Bone marrow (tissue), 2 donors: Measurements from ENCODE around the gene SLFN12.
"Not testable (repeated sequence)": the region's sequence is repeated elsewhere in the genome, so short reads cannot be mapped to it uniquely, and the experiment has no call there.

Experiments used
- DNase-seq, 2 donors: peaks; one replicate each; lab custom pipeline; 2025; lab: John Stamatoyannopoulos, UW

Gene SLFN12

GRCh38 chr17:35414247-35414646 lies 18.1 kb downstream of the SLFN12 start:
- no peak for DNase-seq

- no peak for DNase-seq
These were observed 24.8 kb downstream of the SLFN12 start for GRCh38 chr17:35407531-35407930.

- DNase-seq = no peak
These were observed 25.7 kb downstream of the SLFN12 start for GRCh38 chr17:35406568-35406967.

DNA sequence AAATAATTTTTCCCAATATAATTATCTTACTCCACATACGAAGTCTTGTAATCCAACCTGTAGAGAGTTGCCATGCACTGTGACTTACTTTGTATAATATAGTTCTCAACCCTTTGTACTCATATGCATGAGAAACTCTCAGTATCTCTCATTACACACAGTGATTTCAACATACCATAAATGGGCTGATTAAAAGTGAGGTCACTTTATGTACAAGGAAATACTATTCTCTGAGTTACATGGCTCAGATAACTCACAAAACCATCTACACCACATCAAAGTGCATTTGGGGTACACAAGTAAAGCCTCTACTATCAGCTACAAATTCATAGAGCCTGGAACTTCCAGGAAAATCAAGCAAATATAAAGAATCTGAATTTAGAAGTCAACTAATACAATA lies 27.9 kb downstream of the SLFN12 start:
- no peak for DNase-seq

DNA sequence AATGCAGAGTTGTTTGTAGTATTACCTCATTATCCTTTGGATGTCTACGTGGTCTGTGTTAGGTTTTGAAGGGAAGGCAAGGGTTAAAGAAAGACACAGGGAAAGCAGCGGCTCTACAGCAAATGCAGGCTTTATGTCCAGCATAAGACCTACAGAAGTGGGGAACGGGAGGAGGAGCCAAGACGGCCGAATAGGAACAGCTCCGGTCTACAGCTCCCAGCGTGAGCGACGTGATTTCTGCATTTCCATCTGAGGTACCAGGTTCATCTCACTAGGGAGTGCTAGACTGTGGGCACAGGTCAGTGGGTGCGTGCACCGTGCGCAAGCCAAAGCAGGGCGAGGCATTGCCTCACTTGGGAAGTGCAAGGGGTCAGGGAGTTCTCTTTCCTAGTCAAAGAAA lies 38.5 kb downstream of the SLFN12 start:
- DNase-seq = not testable (repeated sequence)

- DNase-seq = no peak
These were observed 41.6 kb downstream of the SLFN12 start for GRCh38 chr17:35390663-35391062.

DNA sequence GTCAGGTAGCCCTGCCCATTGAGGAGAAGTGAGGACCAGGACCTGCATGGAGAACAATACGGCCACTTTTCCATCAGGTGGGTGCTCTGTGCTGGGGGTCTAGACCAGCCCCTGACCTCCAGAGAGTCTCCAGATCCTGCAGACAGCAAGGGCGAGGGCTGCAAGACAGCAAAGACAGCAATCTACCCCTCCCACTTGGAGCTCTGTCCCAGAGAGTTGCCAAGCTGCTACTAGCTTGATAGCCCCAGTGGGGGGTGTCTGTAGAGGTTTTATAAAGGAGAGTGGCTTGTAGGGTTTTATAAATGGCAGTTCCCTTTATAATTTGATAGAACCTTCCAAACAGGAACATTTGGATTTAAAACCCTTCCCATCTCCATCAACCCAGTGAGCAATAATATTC lies 42.1 kb downstream of the SLFN12 start:
- no peak for DNase-seq

DNA sequence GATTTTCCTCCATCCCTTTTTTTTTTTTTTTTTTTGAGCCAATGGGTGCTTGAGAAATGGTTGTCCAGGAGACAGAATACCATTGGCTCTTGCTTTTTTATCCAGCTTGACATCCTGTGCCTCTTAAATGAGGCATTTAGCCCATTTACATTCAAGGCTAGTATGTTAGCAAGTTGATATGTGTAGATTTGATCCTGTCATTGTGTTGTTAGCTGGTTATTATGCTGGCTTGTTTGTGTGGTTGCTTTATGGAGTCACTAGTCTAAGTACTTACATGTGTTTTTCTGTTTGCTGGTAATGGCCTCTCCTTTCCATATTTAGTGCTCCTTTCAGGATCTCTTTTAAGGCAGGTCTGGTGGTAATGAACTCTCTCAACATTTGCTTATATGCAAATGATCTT lies 44.8 kb downstream of the SLFN12 start:
- DNase-seq = no peak

DNA sequence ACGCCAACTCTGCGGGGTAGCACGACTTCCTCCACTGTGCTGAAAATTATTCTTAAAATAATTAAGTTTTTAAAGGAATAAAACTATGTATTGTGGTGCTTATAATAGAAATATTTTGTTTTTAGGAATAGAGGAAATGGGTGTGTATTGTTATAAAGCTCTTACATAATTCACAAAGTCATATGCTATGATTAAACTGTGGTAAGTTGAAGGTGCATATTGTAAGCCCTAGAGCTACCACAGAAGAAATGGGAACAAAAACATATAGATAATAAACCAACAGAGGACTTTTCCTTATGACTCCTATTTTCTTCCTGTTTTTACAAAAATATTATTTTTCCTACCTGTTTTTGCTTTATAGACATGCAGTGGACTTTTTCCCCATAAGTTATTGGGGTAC lies 54.6 kb downstream of the SLFN12 start:
- DNase-seq = no peak

- DNase-seq = no peak
These were observed 55.2 kb downstream of the SLFN12 start for GRCh38 chr17:35377068-35377467.

DNA sequence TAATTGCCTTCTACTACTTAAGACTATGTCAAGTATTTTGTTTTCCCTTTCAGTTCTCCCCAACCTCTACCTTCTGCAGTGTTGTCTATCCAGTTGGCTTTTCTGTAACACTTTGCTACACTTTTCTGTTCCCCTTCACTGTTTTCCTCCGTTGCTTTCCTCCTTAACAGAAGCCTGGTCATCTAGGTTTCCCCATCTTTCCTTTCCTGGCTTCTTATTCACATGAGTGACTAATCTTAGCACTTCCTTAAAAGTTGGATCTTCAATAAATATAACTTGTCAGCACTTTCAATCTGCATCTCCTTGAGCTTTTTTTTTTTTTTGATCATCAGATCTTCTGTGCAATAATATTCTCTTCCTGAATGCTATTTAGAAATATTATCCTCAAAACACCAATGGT lies 56.1 kb downstream of the SLFN12 start:
- peak in 1 of 2 donors; percentile 18 for DNase-seq

- DNase-seq = no peak
These were observed 57.4 kb downstream of the SLFN12 start for GRCh38 chr17:35374766-35375344.

DNA sequence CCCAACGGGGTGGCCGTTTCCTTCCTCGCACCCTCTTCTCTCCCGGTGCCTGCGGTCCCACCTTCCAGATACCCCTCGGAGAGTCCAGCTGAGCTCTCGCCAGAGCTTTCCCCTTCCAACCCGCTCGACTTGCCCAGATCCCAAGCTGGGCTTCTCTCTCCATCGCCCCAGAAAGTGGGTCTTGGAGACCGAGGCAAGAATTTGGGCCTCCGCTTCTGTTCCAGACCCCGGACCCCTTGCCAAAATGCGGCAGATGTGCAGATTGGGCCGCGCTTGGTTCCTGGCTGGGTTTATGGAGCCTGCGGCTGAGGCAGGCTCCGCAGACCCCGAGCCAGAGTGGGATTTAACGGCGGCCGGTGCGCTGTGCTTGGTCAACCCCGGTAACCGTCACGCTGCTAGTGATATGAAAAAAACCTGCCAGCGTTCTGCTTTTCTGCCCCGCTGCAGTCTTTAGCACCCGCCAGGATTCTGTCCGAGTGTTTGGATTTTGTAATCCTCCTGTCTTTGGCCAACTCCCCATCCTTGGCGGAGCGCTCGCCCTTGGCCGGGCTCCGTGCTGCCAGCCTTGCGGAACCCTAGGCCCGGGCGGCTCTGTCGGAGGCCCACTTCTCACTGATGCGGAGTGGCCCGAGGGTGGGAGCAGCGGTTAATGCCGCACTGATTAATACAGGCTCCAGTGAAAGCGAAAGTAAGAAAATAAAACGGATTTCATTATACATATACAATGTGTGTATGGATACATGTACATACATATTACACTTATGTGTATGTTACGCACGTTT lies 58.1 kb downstream of the SLFN12 start:
- peak; percentile 18 to 44 for DNase-seq

DNA sequence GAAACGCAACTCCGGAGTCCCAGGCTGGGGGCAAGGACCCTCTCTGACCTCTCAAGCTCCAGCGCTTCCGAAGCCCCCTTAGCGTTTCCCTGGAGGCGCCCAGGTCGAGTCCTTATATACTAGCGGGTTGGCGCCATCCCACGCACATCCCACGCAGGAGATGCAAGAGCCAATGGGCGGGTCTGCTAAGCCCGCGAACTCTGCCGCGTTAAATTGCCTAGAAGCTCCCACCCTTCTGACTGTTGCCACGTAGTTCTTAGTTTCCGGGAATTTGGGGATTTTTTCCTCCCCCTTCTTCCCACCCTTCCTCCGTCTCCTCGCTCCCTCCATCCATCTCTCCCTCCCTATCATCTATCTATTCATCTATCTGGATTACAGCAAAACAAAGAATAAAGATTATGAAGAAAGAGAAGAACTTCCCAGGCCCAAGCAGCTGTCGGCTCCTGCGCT lies 58.7 kb downstream of the SLFN12 start, which contains the start of gene SLFN11:
SLFN11 (minus strand) TSS at position 88 of the 450 bp plus-strand sequence. CDS start 9,814 bp downstream, outside the sequence.
- DNase-seq = peak; percentile 42 to 53

- DNase-seq = no peak
These were observed 59.3 kb downstream of the SLFN12 start for GRCh38 chr17:35372846-35373533.

DNA sequence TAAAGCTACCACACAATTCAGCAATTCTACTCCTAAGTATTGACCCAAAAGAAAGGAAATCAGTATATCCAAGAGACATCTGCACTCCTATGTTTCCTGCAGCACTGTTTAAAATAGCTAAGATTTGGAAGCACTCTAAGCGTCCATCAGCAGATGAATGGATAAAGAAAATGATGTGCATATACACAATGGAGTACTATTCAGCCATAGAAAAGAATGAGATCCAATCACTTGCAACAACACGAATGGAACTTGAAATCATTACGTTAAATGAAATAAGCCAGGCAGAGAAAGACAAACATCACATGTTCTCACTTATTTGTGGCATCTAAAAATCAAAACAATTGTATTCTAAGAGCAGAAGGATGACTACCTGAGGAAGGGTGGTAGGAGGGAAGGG lies 60.4 kb downstream of the SLFN12 start:
- no peak for DNase-seq

- peak in 1 of 2 donors; percentile 90 for DNase-seq
These were observed 64.0 kb downstream of the SLFN12 start for GRCh38 chr17:35368081-35368830.

DNA sequence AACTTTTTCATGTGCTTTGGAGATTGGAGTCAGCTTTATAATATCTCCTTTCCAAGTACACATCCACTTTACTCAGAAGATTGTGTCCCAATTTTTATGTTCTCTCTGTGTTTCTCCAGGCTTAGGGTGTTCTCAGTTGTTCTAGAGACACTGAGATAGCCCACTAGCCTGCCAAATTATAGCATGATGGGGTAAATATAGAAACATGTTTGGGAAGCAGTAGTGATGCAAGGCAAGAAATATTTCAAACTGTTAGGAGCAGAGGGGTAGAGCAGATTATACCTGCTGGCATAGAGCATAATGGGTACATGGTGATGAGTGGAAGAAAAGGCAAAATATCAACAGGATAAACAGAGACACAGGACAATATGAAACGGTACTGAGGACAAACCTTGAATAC lies 71.3 kb downstream of the SLFN12 start:
- DNase-seq = no peak
